NCI-H1417 (cell line): ENCODE measurements around the gene OGFOD2.

Experiments used
- DNase-seq, 3 experiments: peaks; one replicate each; lab custom pipeline; 2025; lab: John Stamatoyannopoulos, UW

The OGFOD2 gene

GRCh38 chr12:122977655-122978392 is 2.8 kb downstream of the OGFOD2 start:
- DNase-seq = no peak

- DNase-seq = no peak
Measured at GRCh38 chr12:122978507-122978955, 3.5 kb downstream of the OGFOD2 start.

- no peak for DNase-seq
Measured at GRCh38 chr12:122979001-122979907, 4.2 kb downstream of the OGFOD2 start.

- no peak for DNase-seq
Measured at GRCh38 chr12:122979908-122980182, 4.8 kb downstream of the OGFOD2 start.

GRCh38 chr12:122980183-122981035 is 5.4 kb downstream of the OGFOD2 start, which contains the start of gene ARL6IP4:
Gene ARL6IP4, plus strand, starts transcription at chr12:122980681. Its CDS starts 459 bp downstream, at chr12:122981140.
- DNase-seq = peak; percentile 80 to 91 (median 81)

GRCh38 chr12:122981036-122981471 is 6.0 kb downstream of the OGFOD2 start:
- peak in 2 of 3 experiments; percentile 80 to 86 for DNase-seq

GRCh38 chr12:122981587-122982476 is 6.8 kb downstream of the OGFOD2 start:
- DNase-seq = no peak

GRCh38 chr12:122982477-122982815 is 7.4 kb downstream of the OGFOD2 start:
- DNase-seq = no peak

- no peak for DNase-seq
Measured at GRCh38 chr12:122982963-122983788, 8.1 kb downstream of the OGFOD2 start.

GRCh38 chr12:122983789-122984515 is 8.9 kb downstream of the OGFOD2 start:
- DNase-seq = no peak

GRCh38 chr12:122984612-122985337 is 9.7 kb downstream of the OGFOD2 start:
- no peak for DNase-seq

GRCh38 chr12:122985338-122986257 is 10.6 kb downstream of the OGFOD2 start:
- DNase-seq = no peak

- DNase-seq = no peak
Measured at GRCh38 chr12:122986258-122986871, 11.3 kb downstream of the OGFOD2 start.

- no peak for DNase-seq
Measured at GRCh38 chr12:122987086-122987951, 12.3 kb downstream of the OGFOD2 start.

- DNase-seq = no peak
Measured at GRCh38 chr12:122988036-122988435, 13.0 kb downstream of the OGFOD2 start.

- DNase-seq = no peak
Measured at GRCh38 chr12:122988612-122989212, 13.7 kb downstream of the OGFOD2 start.
